ENCODE measurements around the gene TRPC4AP.

The TRPC4AP gene

DNA sequence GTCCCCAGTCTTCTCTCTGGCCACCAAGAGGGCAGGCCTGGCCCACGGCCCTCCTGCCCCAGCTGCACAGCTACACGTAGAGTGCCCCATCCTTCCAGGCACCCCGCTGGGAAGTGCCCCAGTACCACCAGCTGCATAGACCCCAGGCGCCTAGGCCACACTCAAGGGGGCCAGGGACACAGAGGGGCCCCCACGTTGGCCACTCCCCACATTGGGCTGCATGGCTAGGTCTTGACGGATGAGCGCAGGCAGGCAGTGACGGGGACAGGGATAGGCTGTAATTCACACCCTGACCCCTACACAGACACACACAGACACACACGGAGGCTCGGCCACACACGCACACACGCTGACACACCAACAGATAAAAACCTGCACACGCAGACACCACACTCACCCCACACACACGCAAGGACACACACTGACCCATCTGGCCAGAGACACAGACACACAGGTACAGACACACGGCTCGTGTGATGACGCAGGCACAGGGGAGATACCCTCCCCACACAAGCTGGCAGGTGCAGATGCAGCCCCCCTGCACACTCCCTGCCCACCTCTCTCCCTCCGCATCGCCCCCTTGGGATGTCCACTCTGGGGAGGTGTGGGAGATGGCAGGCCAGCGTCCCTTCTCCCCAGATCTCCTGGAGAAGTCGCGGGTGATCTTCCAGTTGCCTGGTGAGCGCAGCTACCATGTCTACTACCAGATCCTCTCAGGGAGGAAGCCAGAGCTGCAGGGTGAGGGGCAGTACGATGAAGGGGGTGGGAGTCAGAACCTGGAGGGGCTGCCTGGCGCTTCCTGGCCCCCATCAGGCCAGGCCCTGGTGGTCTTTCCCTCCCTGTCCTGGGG lies 106.9 kb downstream of the TRPC4AP start:
- DNase-seq = no peak

DNA sequence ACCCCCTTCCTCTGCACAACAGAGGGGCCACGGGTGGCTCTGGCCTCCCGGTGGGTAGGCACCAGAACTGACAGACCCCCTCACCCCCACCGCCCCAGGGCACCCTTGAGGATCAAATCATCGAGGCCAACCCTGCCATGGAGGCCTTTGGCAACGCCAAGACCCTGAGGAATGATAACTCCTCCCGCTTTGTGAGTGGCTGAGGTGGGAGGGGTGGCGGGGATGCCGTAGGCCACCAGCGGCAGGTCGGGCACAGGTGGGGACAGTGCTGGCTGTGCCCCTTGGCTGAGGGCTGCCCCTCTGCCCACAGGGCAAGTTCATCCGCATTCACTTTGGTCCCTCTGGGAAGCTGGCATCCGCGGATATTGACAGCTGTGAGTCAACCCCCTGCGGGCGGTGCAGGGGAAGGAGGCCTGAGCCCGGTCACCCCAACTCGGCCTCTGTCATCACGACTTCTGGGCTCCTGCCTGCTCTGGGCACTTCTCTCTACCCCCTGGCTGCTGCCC lies 107.8 kb downstream of the TRPC4AP start:
- DNase-seq = no peak

DNA sequence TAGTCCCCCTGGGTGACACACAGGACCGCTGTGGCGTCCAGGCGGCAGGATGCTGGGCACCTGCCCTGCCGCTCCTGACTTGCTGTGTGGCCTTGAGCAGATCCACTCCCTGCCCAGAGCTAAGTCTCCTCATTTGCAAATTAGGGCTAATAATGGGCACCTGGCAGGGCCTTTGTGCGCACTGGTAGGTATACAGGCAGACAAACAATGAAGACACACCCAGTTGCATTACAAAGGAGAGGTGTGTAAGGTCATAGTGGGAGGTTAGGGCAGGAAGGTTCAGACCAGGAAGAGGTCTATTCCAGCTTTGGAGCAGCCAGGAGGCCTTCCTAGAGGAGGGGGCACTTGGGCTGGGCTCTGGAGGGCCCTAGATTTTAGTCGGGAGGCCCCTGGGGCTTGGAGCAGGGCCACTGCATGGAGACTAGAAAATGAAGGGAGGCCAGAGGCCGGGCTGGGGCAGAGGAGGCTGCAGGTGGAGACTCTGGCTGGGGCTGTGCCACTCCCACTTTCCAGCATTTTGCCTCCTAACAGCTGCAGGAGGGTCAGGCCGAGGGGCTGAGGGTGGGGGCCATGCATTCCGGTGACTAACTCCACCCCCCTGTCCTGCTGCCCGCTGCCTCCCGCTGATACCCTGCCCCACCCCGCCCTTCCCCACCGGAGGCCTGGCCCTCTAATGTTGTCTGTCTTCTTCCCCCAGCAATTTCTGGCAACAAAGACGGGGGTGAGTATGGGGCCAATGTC lies 108.4 kb downstream of the TRPC4AP start:
- DNase-seq = no peak

DNA sequence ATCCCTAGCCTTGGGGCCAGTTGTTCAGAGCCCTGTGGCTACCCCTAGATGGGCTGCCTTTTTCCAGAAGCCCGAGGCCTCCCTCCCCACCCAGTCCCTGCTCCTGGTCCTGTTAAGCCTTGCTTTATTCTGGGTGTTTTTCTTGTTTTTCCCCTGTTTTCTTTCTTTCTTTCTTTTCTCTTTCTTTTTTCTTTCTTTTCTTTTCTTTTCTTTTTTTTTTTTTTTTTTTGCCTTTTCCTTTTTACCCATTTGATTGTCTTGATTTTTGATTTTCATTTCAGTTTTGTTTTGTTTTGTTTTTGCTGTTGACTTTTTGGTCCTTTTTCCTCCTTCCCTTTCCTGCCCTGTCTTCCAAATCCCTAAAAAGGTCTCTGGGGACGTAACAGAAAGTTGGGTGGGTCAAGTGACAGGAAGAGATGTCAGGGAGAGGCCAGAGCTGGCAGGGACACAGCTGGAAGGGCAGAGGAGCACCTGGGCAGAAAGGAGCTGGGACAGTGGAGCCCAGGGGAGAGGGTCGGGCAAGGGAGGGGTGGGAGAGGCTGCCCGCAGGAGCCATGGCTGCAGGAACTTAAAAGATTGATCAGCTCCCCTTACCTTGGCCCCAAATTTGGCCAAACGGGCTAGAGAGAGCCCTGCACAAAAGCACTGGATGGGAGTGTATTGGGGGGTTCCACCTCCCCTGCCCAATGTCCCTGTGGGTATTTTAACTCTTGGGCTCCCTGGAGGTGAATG lies 109.4 kb downstream of the TRPC4AP start:
- no peak for DNase-seq

DNA sequence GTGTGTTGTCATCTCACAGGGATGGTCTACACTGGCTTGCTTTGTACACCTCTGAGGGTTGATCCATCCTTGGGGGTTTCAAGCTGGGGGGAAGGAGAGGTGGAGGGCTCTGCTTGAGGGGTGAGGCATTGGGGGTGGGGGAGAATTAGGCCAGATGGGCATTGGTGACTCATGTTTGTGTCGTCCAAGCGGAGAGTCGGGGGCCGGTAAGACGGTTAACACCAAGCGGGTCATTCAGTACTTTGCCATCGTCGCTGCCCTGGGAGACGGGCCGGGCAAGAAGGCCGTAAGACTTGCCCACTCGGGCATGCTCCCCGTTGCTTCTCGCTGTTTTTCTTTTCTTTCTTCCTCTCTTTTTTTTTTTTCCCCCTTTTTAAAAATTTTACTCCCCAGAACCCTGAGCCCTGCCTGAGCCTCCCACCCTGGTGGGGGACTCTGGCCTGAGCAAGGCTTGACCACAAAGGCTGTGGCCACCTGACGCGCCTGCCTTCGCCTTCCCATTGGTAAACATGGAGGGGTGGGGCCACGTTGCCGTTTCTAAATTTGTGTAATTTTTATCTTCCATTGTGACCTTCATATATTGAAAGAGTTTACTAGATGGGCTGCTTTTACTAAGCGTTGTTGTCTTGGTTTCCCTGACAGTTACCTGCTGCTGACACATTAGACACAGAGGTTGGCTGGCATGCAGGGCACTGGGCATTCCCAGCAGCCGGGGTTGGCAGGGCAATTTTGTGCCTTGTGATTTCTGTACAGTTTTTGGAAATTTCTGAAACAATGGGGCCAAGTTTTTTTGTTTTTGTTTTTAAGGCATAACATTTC lies 110.1 kb downstream of the TRPC4AP start:
- no peak for DNase-seq

DNA sequence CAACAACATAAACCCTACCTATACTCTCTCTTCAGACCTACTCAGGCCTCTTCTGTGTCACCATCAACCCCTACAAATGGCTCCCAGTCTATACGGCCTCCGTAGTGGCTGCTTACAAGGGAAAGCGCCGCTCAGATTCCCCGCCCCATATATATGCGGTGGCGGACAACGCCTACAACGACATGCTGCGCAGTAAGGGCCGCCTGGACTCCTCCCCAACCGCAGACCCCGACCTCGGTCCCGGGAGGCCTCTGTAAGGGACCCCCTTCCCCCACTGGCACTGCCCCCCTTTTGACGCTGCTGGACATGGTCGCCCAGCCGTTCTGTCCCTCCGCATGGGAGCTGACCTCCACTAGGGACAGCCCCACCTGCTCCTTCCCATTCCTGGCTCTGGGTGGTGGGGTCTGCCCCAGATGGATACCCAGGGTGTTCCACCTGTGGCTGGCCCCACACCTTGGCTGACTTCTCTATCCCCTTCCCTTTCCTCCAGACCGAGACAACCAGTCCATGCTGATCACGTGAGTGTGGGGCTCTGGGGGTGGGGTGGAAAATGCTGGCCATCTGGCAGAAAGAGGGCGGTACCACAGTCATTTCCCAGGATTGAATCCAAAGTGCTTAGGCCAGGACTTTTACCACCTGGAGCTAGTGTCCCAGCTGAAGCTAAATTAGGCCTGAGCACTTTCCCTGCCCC lies 111.9 kb downstream of the TRPC4AP start:
- DNase-seq = no peak

DNA sequence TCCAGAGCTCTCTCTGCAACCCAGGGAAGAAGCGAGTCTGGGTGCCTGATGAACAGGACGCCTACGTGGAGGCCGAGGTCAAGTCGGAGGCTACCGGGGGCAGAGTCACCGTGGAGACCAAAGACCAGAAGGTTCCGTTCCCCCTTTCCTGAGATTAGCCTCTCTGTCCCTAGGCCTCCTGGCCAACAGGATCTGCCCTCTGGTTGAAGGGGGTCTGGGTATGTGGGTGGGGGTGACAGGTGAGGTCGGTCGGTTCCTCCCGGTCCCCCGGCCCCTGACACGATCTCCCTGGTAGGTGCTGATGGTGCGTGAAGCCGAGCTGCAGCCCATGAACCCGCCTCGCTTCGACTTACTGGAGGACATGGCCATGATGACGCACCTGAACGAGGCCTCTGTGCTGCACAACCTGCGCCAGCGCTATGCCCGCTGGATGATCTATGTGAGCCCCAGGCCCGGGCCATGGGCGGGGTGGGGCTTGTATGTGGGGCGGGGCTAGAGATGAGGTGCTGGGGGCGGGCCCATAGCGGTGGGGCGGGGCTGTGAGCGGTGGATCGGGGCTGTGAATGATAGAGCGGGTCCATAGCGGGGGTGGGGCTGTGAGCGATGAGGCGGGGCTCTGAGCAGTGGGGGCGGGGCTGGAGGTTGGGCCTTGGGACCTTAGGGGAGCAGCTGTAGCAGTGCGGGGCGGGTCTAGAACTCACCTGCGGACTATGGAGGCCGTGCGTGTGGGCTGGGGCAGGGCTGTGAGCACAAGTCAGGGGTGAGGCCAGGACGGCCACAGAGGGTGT lies 113.0 kb downstream of the TRPC4AP start:
- DNase-seq = no peak

DNA sequence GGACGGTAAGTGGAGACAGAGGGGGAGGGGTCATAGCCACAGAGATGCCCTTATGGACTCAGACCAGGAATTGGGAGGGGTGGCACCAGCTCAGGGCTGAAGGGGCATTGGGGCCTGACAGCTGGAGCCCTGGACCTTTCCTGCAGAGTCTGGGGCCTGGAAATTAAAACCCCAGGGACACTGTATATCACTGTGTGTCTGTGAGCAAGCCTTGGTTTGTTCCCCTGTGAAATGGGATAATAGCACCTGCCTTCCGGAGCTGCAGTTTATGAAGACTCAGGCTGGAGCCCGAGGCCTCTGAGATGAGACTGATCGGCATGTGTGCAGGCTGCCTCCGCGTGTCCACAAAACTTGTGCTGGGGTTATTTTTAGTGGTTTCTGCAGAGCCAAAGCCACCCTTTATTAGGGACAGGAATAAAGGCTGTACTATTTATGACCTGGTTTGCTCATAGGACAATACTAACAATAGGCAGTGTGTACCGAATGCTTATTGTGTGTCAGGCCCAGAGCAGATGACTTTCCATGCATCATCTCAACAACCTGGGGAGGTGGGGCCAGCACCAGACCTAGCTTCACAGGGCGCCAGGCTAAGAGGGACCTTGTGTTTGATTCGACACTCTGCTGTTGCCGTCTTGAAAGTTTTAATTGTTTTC lies 114.4 kb downstream of the TRPC4AP start:
- no peak for DNase-seq

DNA sequence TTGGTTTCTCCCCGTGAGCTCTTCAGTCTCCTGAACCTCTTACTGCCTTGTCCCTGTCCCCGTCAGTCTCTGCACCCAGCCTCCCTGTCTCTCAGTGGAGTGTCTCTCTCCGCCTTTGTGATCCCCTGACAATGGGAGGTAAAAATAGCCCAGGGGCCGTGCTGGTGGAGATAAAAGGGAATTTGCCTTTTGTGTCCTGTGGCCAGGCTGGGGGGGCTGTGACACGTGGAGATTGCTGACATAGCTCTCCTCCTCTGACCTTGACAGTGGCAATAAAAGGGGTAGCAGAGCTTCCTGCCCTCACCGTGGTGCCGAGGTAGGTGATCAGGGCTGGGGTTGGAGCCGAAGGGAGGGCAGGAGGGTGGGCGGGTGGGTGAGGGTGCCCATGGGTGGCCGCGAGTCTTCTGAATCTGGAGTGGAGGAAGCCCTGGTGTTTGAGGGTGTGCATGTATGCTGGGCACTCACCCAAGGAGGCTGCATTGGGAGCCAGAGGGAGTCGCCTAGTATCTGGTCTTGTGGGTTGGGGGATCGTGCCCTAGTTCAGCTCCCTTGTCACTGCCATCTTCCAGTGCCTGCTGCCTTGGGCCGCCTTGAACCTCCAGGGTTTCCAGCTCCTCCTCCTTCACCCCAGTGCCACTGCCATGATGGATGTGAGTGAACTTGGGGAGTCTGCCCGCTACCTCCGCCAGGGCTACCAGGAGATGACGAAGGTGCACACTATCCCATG lies 115.1 kb downstream of the TRPC4AP start:
- no peak for DNase-seq

DNA sequence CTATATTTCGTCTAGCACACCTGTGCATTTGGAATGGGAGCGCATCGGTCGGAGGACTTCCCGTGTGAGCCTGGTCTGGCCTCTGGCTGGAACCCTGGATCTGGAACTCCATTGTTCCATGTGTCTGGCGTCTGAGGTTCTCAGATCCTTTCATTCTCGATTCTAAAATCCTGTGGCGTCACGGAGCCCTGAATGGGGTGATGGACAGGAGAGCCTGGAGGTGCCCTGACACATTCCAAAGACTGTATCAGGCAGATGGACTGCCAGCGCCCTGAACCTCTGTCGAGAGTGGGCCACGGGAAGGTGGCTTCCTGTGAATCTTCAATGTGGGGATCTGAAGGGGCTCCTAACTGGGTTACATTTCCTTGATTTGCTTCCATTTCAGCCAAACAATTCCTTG lies 116.3 kb downstream of the TRPC4AP start:
- DNase-seq = no peak

DNA sequence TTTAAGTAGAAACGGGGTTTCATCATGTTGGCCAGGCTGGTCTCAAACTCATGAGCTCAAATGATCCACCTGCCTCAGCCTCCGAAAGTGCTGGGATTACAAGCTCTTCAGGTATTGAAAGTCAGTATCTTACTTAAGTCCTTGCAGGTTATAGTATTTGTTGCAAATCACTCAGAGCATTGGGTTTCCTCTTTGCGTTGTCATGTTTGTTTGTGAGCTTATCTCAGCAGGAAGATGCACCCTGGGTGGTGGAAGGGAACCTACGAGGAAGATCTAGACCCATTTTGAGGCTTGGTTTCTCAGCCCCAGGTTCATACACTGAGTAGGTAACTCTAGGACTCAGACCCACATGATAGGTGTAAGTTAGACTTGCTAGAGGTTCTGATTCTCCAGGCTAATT lies 118.4 kb downstream of the TRPC4AP start:
- no peak for DNase-seq

DNA sequence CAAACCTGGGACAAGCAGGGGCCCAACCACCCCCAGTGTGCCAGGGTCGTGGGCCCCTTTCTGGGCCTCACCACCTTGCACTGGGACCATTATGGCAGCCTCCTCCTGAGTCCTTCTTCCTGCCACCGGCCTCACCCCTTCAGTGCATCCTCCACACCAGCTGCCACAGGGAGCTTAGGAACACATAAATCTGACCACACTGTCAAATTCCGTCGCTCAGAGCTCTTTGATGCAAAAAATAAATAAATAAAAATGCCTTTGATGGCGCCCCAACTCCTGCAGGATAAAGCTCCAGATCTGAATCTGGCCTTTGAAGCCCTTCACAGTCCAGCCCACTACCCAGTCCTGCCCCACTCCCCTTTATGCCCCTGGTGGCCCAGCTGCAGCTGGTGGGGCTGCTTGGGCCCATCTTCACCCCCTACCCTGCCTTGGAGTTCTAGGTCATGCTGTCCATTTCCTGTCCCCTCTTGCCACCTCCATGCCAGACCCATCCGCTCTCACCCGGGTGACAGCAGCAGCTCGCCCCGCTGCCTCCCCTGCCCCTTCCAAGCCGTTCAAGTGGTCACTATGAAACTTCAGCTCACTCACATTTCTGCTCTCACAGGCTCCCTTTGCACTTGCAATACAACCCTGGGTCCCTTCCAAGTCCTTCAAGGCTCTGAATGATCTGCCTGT lies 120.9 kb downstream of the TRPC4AP start:
- DNase-seq = no peak

DNA sequence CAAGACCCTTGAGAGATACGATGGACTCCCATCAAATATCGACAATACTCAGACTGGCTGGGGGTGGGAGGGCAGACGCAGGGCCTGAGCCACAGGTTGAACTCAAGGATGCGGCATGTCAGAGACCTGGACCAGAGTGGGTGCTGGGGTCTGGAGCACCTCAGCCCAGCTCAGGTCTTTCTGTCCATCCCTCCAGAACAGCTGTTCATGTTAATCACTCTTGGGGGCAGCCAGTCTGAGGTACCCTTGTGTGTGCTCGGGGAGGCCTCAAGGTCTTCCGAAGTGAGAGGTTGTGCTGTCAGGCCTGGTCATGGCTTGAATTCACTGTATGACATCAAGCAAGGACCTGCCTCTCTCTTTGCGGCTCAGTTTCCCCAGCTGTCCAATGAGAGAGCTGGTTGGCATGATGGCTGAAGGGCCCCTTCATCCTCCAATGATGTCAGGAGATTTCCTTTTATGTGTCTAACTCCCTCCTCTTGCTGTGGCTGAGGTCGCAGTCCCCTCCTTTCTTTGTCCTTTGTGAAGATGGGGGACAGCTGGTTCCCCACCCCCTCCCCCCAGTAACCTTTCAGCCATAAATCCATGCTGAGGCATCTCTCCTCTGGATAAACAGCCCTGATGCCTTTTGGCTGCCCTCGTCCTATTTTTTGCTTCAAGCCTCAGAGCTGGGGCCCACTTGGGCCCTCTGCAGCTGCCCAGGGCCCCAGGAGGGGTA lies 121.6 kb downstream of the TRPC4AP start:
- DNase-seq = no peak

DNA sequence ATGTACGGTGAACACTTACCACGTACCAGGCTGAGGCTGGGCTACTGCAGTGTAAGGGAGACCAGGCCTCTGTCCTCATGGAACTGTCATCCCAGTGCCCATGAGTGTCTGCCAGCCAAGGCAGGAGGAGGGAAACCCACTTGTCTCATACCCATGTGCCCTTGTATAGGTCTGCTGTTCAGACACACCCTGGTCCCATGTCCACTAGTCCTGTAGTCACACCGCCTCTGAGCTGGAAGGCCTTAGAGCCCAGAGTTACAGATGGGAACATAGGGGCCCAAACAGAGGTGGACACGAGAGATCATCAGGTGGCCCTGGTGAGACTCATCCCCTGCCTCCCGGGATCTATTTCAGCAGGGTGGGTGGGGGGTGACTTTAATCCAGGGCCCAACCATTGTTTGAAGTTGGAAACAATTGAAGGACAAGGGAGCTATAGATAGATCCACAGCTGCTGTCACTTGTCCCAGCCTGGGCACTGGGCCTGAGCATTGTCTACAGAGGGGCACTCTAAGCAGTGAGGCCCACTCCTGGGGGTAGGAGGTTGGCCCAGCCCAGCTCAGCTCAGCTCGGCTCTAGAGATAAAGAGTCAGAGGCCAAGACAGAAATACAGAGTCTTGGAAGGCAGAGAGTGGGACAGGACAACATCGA lies 122.3 kb downstream of the TRPC4AP start:
- DNase-seq = no peak

DNA sequence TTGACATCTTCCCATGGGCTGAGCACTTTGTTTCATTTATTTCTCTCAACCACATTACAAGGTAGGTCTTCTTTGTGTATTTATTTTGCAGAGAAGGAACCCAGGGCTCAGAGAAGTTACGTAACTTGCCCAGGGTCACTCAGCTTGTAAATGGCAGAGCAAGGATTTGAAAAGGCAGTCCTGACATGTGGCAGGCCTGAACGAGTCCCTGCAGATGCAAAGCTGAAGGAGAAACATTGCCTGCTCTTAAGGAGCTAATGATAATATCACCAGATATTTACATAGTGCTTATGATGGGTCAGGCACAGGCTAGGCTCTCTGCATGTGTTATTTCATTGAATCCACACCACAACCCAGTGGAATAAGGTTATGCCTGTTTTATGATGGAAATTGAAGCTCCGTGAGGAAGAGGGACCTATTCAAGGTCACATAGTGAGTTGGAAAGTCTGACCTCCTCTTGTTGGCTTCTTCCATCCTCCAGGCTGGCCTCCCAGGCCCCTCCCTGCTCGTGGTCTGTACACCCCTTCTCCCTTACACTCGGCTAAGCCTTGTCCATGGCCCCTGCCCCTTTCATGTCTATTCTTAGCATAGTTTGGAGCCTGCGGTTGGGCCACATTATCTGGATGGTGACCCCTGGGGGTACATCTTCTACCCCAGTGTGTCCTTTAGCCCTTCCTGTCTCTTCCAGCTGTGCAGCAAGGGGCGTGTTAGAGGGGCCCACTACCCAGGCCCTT lies 124.4 kb downstream of the TRPC4AP start:
- no peak for DNase-seq

DNA sequence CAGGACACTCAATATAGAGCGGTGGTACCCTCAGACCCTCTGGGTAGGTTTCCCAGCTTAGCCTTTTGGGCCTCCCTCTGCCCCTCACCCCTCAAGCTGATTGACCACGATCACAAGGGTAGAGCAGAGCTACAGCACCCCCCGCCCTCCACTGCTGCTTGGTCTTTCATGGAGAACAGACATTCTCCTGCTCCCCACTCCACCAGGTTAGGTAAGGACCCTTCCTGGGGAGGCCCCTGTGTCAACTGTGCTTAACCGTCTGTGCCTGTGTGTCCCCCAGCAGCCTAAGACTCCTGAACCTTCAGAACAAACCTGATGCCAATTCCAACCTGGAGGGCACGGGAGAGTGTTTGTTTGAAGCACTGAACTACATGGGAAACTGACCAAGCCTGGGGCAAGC lies 125.2 kb downstream of the TRPC4AP start:
- DNase-seq = no peak

DNA sequence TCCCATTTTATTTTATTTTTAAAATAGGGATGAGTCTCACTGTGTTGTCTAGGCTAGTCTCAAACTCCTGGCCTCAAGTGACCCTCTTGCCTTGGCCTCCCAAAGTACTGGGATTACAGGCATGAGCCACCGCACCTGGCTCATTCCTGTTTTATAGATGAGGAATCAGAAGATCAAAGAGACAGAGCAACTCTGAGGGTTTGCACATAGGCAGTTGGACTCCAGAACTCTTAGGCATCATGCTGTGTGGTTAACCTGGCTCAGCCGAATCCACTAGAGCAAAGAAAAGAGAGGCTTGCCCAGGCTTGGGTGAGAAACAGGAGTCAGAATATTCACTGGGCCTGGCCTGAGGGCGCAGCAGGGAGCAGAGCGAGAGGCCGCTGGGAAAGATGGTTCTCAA lies 127.6 kb downstream of the TRPC4AP start:
- no peak for DNase-seq

Data from NCI-H2029 (cell line).